AG20443 (cell line): ENCODE results near the gene PLS1.
"Not testable (repeated sequence)": the region's sequence is repeated elsewhere in the genome, so short reads cannot be mapped to it uniquely, and the experiment has no call there.

Source experiments
- DNase-seq: peaks from one replicate; pipeline ENCODE4 v3.0.0; 2012; ENCODE audit warnings: low spot score, mixed read lengths

The PLS1 gene

DNA sequence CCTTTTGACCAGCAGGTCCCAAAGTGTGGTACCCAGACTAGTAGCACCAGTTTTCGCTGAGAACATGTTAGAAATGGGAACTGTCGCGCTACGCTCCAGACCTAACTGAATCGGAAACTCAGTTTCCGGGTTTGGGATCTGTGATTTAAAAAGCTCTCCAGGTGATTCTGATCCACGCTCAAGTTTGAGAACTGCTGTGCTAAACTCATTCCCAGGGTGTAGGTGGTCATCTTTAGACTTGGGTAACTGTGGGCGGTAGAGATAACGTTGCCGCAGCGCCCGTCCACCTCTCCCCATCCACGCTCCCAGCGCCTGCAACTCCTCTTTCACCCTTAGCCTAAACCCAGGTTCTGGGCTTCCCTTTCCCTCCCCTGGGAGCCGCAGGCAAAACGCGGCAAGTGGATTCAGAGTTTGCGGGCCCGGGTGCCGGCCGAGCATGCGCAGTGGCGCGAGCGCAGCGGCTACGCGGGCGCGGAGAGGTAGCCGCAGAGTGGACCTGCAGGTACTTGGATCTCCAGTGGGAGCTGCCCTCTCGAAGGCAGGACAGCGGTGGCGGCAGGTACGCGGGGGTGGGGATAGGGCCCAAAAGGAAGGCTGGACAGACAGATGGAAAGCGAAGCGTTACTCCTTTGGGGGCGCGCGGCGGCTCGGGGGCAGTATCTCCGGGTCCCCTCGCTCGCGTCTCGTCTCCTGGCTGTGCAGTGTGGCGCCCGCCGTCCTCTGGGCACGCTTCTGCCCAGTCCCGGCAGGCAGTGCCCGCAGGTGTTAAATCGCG, at the start of gene PLS1:
PLS1 (plus strand) TSS at position 443 of the 775 bp plus-strand sequence. CDS start 67,845 bp downstream, outside the sequence.
- peak; percentile 97 for DNase-seq

DNA sequence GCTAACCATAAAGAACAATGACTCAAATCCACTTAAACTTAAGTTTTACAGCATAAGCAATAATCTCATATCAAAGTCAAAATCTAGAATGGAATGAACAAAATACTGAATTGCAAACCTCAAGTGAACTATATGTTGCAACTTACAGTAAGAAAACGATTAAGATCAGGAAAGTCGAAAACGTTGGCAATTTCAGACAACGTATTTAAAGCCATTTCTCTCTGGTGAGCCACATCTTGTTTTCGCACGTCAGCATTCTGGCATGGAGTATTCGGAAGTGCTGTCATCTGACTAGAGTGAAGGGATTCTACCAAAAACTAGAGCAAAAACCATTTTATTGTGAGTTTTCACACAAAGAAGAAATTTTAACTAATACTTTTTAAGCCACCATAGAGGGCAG, 46.2 kb upstream of the PLS1 start:
- DNase-seq: no peak

DNA sequence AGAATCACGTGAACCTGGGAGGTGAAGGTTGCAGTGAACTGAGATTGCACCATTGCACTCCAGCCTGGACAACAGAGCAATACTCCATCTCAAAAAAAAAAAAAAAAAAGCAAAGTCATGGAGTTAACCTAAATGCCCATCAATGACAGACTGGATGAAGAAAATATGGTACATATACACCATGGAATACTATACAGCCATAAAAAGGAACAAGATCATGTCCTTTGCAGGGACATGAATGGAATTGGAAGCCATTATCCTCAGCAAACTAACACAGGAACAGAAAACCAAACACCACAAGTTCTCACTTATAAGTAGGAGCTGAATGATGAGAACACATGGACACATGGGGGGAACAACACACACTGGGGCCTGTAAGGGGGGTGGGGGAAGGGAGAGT, 43.6 kb upstream of the PLS1 start:
- not testable (repeated sequence) for DNase-seq

DNA sequence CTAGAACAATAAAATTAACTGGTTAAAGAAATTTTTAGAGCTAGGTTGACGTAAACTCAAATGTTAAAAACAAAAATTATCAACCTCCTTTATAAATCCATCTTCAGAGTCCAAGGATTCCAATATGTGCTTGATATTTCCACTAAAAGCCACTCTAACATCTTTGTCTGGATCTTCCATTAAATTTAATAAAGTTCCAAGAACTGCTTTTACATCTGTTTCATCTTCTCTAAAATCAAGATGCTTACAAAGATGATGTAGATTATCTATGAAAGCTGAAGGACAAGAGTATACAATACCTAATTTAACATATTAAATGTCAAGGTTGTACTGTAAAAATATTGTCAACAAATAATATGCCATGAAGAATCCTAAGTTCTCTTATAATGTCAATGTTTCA, 42.5 kb upstream of the PLS1 start:
- DNase-seq: no peak

DNA sequence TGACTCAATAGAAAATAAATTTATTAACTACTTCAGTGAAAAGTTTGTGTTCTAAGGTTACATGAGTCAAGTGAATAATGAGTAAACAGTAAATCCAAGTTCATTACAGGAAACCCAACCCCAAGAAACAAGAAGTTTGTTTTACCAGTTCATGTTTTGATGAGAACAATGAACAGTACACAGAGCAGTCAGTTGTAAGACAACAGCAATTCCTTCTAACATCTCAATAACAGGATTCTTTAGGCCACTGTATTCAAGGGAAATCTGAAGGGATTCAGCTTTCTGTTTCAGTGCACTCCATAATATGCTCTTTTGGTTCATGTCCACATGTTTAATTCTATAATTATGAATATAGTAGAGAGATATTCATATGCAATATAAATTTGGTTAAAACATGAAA, 36.1 kb upstream of the PLS1 start:
- DNase-seq: no peak

DNA sequence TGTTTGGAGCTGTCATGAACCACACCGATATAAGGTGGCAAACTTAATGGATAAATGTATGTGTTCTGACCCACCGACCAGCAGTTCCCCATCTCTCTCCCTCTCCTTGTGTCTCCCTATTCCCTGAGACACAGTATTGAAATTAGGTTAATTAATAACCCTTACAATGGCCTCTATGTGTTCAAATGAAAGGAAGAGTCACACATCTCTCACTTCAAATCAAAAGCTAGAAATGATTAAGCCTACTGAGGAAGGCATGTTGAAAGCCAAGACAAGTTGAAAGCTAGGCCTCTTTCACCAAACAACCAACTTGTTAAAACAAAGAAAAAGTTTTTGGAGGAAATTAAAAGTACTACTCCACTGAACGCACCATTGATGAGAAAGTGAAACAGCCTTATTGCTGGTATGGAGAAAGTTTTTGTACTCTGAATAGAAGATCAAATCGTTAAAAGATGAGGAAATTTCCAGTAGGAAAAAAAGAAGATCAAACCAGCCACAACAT, 32.6 kb upstream of the PLS1 start:
- no peak for DNase-seq

DNA sequence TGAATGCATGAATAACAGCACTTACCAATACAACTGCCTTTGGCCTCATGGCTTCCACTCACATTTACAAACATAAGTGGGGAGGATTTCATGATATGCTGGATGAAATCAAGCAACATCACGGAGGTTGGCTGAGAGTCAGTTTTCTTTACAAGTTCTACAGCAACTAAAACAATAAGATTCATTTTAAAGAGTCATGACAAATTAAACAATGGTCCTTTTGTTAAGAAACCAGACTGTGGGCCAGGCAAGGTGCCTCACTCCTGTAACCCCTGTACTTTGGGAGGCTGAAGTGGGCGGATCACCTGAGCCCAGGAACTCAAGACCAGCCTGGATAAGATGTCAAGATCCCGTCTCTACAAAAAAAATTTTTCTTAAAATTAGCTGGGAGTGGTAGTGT, 30.1 kb upstream of the PLS1 start:
- DNase-seq: no peak

DNA sequence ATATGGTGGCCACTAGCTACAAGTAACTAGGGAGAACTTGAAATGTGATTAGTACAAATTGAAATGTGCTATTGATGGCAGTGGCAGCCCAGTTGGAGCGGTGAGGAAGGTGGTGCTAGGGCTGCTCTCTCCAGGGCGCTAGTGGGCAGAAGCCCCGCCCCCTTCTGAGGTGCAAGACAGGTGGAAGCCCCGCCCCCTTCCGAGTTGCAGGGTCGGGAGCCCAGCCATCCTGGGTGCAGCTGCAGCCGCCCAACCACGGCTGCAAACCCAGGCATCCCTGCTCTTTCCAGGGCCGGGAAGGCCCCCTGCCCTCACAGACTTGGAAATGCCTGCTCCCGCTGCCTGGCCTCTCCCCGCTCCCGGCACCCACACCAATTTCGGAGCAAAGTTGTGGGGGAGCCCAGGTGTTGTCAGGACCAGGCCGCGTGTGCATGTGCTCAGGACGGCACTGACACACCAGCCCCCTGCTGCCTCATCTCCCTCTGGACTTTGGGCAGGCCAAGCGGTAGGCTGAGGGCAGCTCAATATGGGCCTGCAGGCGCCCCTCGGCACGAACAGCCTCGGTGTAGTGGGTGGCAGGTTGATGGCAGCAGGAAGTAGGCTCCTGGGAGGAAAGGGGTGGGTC, 27.7 kb upstream of the PLS1 start:
- DNase-seq: no peak

GRCh38 chr3:142569422-142569821, 26.8 kb upstream of the PLS1 start:
- not testable (repeated sequence) for DNase-seq

GRCh38 chr3:142574223-142574622, 22.0 kb upstream of the PLS1 start:
- not testable (repeated sequence) for DNase-seq

- no peak for DNase-seq
These were observed 21.5 kb upstream of the PLS1 start for GRCh38 chr3:142574665-142575064.

GRCh38 chr3:142576792-142577191, 19.4 kb upstream of the PLS1 start:
- DNase-seq: no peak

GRCh38 chr3:142577696-142578328, 18.4 kb upstream of the PLS1 start:
- peak; percentile 29 for DNase-seq

DNA sequence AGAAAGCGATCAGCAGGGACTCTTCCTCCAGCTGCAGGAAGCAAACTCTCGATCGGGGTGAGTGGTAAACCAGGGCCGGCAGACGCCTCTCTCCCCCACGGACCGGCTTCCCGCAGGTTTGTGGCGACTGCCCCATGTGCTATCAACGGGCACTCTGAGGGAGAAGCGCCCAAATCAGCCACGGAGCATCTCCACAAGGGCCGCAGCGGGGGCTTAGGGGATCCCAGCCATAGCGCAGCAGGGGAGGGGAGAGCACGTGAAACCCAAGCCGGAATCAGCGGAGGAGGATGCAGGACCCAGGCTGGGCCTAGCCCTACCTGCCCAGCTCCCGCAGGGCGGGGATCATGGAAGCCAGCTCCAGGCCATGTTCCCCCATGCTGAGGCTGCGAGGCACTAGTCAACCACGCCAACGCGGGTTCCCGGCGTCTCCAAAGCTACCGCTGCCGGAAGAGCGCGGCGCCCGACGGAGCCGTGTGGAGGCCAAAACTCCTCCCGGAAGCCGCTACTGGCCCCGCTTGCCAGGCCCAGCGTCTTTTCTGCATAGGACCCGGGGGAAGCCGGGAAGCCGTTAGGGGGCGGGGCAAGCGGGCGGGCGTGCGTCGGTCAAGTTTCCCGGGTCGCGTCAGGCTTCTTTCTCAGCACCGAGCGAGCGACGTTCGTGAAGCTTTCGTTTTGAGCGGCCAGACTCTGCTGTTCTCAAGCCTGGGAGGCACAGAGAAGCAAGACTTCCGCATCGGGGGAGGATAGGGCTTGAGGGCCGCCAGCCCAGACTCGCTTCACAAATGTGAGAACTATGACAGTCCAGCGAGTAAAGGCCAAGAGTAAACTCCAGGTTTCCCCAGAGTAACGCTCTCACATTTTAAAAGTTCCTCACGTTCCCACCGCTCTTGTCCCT, 17.6 kb upstream of the PLS1 start, which contains the start of gene ATR:
ATR (minus strand) TSS at position 405 of the 895 bp plus-strand sequence; CDS start at position 376, 29 bp downstream.
- DNase-seq: peak; percentile 98

DNA sequence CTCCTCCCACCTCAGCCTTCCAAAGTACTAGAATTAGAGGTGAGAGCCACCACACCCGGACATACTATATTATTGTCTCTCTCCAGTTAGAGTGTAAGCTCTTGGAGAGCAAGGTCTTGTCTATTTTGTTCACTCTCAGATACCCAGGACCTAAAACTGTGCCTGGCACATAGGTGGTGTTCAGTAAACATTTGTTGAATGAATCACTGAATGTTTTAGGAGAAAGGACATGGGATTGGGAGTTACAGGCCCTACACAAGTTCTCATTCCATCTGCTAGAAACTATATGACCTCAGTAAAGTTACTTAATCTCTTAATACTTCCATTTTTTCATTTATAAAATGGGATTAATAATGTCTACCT, 16.2 kb upstream of the PLS1 start:
- no peak for DNase-seq

DNA sequence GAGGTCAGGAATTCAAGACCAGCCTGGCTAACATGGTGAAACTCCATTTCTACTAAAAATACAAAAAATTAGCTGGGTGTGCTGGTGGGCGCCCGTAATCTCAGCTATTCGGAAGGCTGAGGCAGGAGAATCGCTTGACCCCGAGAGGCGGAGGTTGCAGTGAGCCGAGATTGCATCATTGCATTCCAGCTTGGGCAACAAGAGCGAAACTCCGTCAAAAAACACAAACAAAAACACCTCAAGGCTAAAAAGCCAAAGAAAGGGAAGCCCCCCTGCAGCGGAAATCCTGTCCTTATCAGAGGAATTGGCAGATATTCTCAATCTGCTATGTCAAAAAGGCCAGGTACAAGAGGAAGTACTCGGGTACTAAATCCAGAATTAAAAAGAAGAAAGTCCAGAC, 15.1 kb upstream of the PLS1 start:
- not testable (repeated sequence) for DNase-seq

GRCh38 chr3:142586803-142587406, 9.3 kb upstream of the PLS1 start:
- peak; percentile 74 for DNase-seq

GRCh38 chr3:142588703-142589102, 7.5 kb upstream of the PLS1 start:
- DNase-seq: no peak

GRCh38 chr3:142592268-142592667, 3.9 kb upstream of the PLS1 start:
- not testable (repeated sequence) for DNase-seq

GRCh38 chr3:142595141-142595540, 1.1 kb upstream of the PLS1 start:
- no peak for DNase-seq

- DNase-seq: peak; percentile 63
These were observed 627 bp upstream of the PLS1 start for GRCh38 chr3:142595581-142595950.

- DNase-seq: peak; percentile 11
These were observed 514 bp downstream of the PLS1 start for GRCh38 chr3:142596726-142597088.
